Kidney (tissue), 14 donors: ENCODE data around the gene POLR3H. TPM values are rescaled to one million over a fixed set of nuclear protein-coding genes. Genes with fewer than 3 reads are reported as not detected.

Experiments used
- DNase-seq, 5 donors: peaks; one replicate each; pipeline ENCODE4 v3.0.0-alpha.2; 2013 to 2020
- FAIRE-seq: peaks from 2 replicates; lab custom pipeline; 2012; peaks lifted over from hg19 to GRCh38; lab: Jason Lieb, UNC
- H3K27ac ChIP-seq, 2 donors: one replicate each; pipeline ENCODE4 v1.7.0; 2013; ENCODE audit warnings: low read depth in 2 of 2, low read length in 2 of 2, inconsistent platforms in 1 of 2
- H3K27me3 ChIP-seq: one replicate; pipeline ENCODE4 v1.7.1; 2013; ENCODE audit warnings: low read length, inconsistent platforms; ENCODE audit not compliant: control insufficient read depth, insufficient read depth
- H3K36me3 ChIP-seq, 3 donors: one replicate each; pipeline versions ENCODE4 v1.7.0 to v1.7.1; 2013; ENCODE audit warnings: low read length in 3 of 3, control low read depth in 1 of 3, inconsistent platforms in 1 of 3; ENCODE audit not compliant: insufficient read depth in 3 of 3, control insufficient read depth in 2 of 3
- H3K4me1 ChIP-seq, 3 donors: one replicate each; pipeline versions ENCODE4 v1.7.0 to v1.7.1; 2013; ENCODE audit warnings: low read length in 3 of 3, inconsistent platforms in 1 of 3, low read depth in 1 of 3; ENCODE audit not compliant: control insufficient read depth in 2 of 3, insufficient read depth in 2 of 3
- H3K4me3 ChIP-seq, 3 donors: one replicate each; pipeline versions ENCODE4 v1.7.0 to v1.8.1; 2013; ENCODE audit warnings: low read length in 3 of 3, control low read depth in 1 of 3, inconsistent platforms in 1 of 3
- H3K9ac ChIP-seq, 3 donors: one replicate each; pipeline versions ENCODE4 v1.7.0 to v1.7.1; 2013; ENCODE audit warnings: low read length in 3 of 3, control low read depth in 1 of 3, inconsistent platforms in 1 of 3
- H3K9me3 ChIP-seq, 3 donors: one replicate each; pipeline versions ENCODE4 v1.7.0 to v1.7.1; 2013; ENCODE audit warnings: low read length in 3 of 3, control low read depth in 1 of 3, inconsistent platforms in 1 of 3; ENCODE audit not compliant: control insufficient read depth in 2 of 3, insufficient read depth in 1 of 3
- intact Hi-C: fragments of 100-400 bp; cut with DNase I; formaldehyde crosslinking; loops from one replicate; pipeline ENCODE4 v1.11.1; 2022
- polyA plus RNA-seq: library from polyadenylated mRNA; stranded (reverse); fragments of 350-450 nt; fragmentation: Illumina TruSeq; extraction: RNeasy Lipid Tissue Mini Kit (QIAGEN cat#74804); gene quantifications from one replicate; pipeline ENCODE4 v1.2.3, GENCODE V29; 2014; ENCODE audit warnings: low read depth, low replicate concordance; ENCODE audit not compliant: insufficient read depth
- total RNA-seq: library from RNA; stranded (reverse); fragmentation: NEBNext Ultra II Directional; extraction: Animal tissue kit (Norgen Biotek cat#: 25700); gene quantifications from one replicate; pipeline ENCODE4 v1.2.1, GENCODE V29; 2021
- TF ChIP-seq, protein P1 (sequence below): IDR thresholded peaks from 3 replicates; pipeline ENCODE4 v1.5.1; 2012; ENCODE audit warnings: mild to moderate bottlenecking, moderate library complexity, borderline replicate concordance; ENCODE audit not compliant: insufficient read depth; ENCODE audit errors: extremely low read depth
- donor health status: control.
- donor health status: control.
- donor health status: control.
- donor health status: control.
- donor health status: control.
- donor health status: DM: yes; HTN: yes; CAD: no.
- donor health status: Normal renal cell carcinoma (clear cell type).

The POLR3H gene
- total and polyA plus RNA-seq, 2 donors from 2014 or later = 37.4 to 39.4 TPM

DNA sequence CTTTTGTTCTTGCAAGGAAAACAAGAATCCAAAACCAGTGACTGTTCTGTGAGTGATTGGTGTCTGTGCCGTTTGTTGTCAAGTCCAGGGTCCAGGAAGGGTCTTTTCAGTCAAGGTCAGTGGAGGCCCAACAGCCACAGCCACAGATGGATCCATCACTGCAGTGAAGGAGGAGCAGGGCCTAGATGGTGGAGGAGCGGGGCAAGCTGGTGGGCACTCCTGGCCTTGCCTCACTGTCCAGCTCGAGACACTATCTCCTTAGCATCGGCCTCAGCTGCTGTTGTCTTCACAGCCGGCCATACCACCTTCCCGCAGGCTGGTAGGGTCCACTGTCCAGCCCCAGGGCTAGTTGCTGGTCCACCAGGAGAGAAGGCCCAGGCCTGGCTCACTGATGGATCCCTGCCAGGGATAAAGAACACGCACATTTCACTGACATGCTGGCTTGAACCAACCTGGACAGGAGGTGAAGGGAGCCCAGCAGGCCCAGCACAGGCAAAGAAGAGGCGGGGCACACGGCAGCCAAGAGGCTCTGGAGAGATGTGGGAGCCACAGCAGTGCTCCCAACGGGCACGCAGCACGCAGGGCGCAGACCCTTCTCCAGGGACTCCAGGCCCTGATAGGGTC is 15.2 kb downstream of the POLR3H start:
- Histone ChIP-seq H3K9me3 (no peaks in the 10 kb centered on the region), H3K4me1 (peaks cover 0 to 25% (median 2%) of the 10 kb centered on the region in 3 donors), H3K4me3 (no peak overlapping the region), H3K27me3 (no peaks in the 10 kb centered on the region), H3K36me3 (peaks cover 0 to 68% (median 36%) of the 10 kb centered on the region in 3 donors), H3K27ac (no peak overlapping the region), H3K9ac (no peak overlapping the region)
- TF ChIP-seq, protein P1, sequence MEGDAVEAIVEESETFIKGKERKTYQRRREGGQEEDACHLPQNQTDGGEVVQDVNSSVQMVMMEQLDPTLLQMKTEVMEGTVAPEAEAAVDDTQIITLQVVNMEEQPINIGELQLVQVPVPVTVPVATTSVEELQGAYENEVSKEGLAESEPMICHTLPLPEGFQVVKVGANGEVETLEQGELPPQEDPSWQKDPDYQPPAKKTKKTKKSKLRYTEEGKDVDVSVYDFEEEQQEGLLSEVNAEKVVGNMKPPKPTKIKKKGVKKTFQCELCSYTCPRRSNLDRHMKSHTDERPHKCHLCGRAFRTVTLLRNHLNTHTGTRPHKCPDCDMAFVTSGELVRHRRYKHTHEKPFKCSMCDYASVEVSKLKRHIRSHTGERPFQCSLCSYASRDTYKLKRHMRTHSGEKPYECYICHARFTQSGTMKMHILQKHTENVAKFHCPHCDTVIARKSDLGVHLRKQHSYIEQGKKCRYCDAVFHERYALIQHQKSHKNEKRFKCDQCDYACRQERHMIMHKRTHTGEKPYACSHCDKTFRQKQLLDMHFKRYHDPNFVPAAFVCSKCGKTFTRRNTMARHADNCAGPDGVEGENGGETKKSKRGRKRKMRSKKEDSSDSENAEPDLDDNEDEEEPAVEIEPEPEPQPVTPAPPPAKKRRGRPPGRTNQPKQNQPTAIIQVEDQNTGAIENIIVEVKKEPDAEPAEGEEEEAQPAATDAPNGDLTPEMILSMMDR = no peak
- FAIRE-seq (no peak), DNase-seq (no peak)
- intact Hi-C loops = no loop called here

DNA sequence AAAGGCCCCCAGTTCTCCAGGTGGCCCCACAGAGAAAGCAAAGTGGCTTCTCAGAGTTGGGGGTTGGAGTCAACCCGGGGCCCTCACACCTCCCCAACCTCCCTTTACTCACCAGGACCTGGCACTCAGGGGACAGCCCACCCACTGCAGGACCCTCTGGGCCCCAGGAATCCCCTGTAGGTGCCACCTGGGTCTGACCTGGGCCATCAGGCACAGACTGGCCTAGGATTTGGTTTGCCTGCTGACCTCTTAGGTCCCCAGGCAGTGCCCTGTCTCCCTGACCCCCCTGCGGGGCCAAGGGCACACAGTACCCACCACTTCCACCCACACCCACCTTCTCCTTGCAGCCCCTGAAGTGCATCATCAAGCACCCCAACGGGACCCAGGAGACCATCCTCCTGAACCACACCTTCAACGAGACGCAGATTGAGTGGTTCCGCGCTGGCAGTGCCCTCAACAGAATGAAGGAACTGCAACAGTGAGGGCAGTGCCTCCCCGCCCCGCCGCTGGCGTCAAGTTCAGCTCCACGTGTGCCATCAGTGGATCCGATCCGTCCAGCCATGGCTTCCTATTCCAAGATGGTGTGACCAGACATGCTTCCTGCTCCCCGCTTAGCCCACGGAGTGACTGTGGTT is 16.0 kb downstream of the POLR3H start:
- Histone ChIP-seq H3K4me1 (peaks cover 0 to 30% (median 10%) of the 10 kb centered on the region in 3 donors), H3K27ac (no peak overlapping the region), H3K4me3 (no peak overlapping the region), H3K36me3 (peaks cover 0 to 73% (median 36%) of the 10 kb centered on the region in 3 donors), H3K9me3 (no peaks in the 10 kb centered on the region), H3K27me3 (no peaks in the 10 kb centered on the region), H3K9ac (no peak overlapping the region)
- DNase-seq = no peak
- TF ChIP-seq, protein P1 = no peak
- FAIRE-seq = no peak
- intact Hi-C loops = no loop called here

DNA sequence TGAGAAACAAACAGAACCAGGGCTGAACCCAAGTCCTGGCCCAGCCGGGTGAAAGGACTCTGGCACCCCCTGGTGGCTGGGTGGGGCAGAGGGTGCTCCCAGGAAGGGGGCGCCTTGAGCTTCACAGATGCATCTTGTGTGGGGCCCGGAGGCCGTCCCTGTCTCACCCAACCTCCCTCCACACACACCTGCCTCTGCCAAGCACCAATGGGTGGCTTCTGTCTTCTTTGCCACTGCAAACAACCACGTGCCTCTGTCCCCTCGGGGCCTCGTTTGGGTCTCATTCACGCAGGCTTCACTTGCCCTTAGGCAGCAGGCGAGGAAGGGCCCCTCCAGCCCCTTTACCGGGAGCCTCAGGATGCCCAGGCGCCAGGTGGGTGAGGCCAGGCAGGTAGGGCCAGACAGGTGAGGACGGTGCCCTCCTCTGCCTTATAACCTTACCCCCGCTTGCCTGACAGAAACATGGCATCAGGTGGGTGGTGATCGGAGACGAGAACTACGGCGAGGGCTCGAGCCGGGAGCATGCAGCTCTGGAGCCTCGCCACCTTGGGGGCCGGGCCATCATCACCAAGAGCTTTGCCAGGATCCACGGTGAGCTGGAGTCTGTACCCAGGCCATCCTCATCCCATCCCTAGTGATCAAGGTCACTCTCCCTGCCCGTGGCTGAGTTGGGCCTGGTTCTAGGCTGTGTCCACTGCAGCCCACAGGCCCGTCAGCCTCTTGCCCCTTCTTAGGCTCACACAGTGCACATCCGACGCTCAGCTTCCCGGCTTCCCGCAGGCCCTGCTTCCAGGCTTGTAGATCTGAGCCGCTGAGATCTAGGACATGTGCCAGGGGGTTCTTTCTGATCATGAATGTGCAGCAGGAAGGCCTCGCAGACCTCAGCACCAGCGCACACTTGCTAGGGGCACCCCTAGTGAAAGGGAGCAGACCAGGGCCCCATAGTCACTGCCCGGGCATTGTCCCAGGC is 17.2 kb downstream of the POLR3H start:
- intact Hi-C loops = no loop called here
- FAIRE-seq (no peak), DNase-seq (no peak)
- Histone ChIP-seq H3K4me3 (no peak overlapping the region), H3K9ac (no peak overlapping the region), H3K36me3 (peaks cover 0 to 84% (median 35%) of the 10 kb centered on the region in 3 donors), H3K4me1 (peaks cover 0 to 27% (median 17%) of the 10 kb centered on the region in 3 donors), H3K27ac (no peak overlapping the region), H3K27me3 (no peaks in the 10 kb centered on the region), H3K9me3 (no peaks in the 10 kb centered on the region)
- TF ChIP-seq, protein P1 = peak; percentile 47
